ENCODE results near the gene SHISAL1. TPM values are rescaled to one million over a fixed set of nuclear protein-coding genes. Genes with fewer than 3 reads are reported as not detected.
"Not testable (repeated sequence)": the region's sequence is repeated elsewhere in the genome, so short reads cannot be mapped to it uniquely, and the experiment has no call there.

Gene SHISAL1
- total RNA-seq, 6 experiments from 2014 or later, result not detected

DNA sequence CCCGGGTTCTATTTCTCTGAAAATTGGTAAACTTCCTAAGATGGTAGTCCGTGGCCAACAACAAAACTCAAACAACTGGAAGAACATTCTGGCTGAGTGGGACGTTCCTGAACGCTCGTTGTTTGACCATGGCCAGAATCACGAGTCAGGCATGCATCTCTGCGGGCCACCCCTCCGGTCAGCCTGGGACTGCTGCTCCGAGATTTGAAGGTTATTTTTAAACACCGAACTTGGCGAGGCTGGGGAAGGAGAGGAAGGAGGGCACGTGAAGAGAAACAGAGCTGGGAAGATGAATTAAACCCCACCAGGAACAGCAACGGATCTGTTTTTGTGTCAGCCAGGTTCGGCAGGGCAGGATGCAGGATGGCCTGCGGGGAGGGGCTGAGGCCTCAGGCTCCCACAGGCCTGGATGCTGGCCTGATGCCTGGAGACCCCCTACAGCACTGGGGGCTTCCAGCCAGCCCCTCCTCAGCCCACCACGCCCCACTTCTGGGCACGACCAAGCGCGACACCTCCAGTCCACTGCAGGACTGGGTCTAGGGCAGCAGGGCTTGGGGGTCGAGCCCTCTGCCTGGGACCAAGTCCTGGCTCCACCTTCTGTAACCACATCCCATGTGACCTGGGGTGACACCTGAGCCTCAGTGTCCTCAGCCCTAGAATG is 5.1 kb downstream of the SHISAL1 start:
- H3K27me3 Mint-ChIP-seq (ENCODE audit: insufficient read depth), result peaks cover 7% of the 10 kb centered on the region
- H3K36me3 Mint-ChIP-seq (ENCODE audit: low read depth), result no peaks in the 10 kb centered on the region
- H3K4me3 Mint-ChIP-seq, result no peak overlapping the region
- H3K27ac Mint-ChIP-seq, result no peak overlapping the region; the same call in 1 of the 2 replicates
- H3K4me1 Mint-ChIP-seq (ENCODE audit: low read depth), result peaks cover 44% of the 10 kb centered on the region
- H3K9me3 Mint-ChIP-seq, result no peaks in the 10 kb centered on the region
- no peak for DNase-seq
- TF ChIP-seq, protein P1, sequence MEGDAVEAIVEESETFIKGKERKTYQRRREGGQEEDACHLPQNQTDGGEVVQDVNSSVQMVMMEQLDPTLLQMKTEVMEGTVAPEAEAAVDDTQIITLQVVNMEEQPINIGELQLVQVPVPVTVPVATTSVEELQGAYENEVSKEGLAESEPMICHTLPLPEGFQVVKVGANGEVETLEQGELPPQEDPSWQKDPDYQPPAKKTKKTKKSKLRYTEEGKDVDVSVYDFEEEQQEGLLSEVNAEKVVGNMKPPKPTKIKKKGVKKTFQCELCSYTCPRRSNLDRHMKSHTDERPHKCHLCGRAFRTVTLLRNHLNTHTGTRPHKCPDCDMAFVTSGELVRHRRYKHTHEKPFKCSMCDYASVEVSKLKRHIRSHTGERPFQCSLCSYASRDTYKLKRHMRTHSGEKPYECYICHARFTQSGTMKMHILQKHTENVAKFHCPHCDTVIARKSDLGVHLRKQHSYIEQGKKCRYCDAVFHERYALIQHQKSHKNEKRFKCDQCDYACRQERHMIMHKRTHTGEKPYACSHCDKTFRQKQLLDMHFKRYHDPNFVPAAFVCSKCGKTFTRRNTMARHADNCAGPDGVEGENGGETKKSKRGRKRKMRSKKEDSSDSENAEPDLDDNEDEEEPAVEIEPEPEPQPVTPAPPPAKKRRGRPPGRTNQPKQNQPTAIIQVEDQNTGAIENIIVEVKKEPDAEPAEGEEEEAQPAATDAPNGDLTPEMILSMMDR (IDR thresholded peaks at IDR 0.05), result no peak

DNA sequence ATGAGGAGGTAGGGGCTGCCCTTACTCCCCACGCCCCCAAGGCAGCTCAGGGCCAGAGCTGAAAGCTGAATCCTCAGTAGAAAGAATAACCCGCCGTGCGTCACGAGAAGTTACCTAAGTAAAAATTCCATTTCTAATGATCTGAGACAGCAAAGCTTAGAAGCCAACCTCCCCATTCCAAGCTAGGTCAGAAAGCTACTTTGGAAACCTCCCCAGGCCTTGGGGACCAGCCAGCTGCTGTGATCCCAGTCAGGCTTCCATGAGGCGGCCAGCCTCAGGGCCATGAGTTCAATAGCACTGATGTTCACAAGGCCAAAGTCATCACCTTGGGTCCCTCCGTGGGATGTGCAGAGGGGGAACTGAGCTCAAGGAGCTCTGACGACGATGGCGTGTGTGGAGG is 6.9 kb downstream of the SHISAL1 start:
- TF ChIP-seq, protein P1 (IDR thresholded peaks at IDR 0.05), result no peak
- no peaks in the 10 kb centered on the region for H3K9me3 Mint-ChIP-seq
- H3K27me3 Mint-ChIP-seq (ENCODE audit: insufficient read depth), result peaks cover 7% of the 10 kb centered on the region
- DNase-seq, result no peak
- H3K4me1 Mint-ChIP-seq (ENCODE audit: low read depth), result peaks cover 32% of the 10 kb centered on the region
- H3K27ac Mint-ChIP-seq, result no peak overlapping the region
- H3K4me3 Mint-ChIP-seq, result no peak overlapping the region
- H3K36me3 Mint-ChIP-seq (ENCODE audit: low read depth), result no peaks in the 10 kb centered on the region

DNA sequence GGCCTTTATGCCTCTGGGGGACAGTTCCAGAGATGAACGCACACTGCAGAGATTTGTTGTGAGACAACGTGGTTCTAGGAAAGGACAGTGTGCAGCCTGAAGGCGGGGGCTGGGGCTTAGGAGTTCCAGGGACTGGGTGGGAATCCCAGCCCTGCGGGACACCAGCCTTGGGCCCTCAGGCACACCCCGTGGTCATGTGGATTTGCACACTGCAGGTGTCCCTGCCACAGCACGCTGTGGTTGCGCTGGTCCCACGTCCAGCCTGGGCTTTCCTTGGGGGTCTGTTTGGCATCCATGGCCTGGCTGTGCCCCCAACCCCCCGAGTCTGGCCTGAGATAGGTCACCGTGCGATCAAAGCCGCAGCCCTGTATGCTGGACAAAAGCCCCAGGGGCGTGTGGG is 7.3 kb downstream of the SHISAL1 start:
- Mint-ChIP-seq H3K27ac (no peak overlapping the region), H3K36me3 (ENCODE audit: low read depth) (no peaks in the 10 kb centered on the region)
- TF ChIP-seq, protein P1 (IDR thresholded peaks at IDR 0.05), result no peak

DNA sequence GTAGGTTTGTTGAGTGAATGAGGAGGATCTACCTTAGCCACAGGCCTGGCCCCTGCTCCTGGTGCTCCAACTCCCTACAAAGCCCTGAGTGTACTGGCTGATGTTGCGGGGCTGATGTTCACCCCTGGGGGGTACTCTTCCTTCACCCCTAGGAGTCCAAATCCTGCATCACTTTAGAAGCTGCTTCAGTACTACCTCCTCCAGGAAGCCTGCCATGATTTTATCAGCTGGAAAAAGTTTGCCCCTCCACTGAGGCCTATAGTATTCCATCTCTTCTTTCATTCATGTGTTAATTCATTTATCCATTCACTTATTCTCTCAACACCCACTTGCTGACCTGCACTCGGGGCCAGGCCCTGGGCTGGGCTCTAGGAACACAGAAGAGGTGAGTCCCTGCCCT is 7.8 kb downstream of the SHISAL1 start:
- H3K4me3 Mint-ChIP-seq, result no peak overlapping the region
- DNase-seq, result no peak
- TF ChIP-seq, protein P1 (IDR thresholded peaks at IDR 0.05), result no peak
- no peak overlapping the region for H3K27ac Mint-ChIP-seq
- H3K4me1 Mint-ChIP-seq (ENCODE audit: low read depth), result peaks cover 27% of the 10 kb centered on the region
- no peaks in the 10 kb centered on the region for H3K36me3 Mint-ChIP-seq (ENCODE audit: low read depth)
- no peaks in the 10 kb centered on the region for H3K9me3 Mint-ChIP-seq
- H3K27me3 Mint-ChIP-seq (ENCODE audit: insufficient read depth), result peaks cover 11% of the 10 kb centered on the region

More for the DNA sequence above, 7.3 kb downstream of the SHISAL1 start:
- Mint-ChIP-seq H3K4me3 (no peak overlapping the region), H3K4me1 (ENCODE audit: low read depth) (peaks cover 32% of the 10 kb centered on the region), H3K27me3 (ENCODE audit: insufficient read depth) (peaks cover 9% of the 10 kb centered on the region), H3K9me3 (no peaks in the 10 kb centered on the region)
- no peak for DNase-seq

DNA sequence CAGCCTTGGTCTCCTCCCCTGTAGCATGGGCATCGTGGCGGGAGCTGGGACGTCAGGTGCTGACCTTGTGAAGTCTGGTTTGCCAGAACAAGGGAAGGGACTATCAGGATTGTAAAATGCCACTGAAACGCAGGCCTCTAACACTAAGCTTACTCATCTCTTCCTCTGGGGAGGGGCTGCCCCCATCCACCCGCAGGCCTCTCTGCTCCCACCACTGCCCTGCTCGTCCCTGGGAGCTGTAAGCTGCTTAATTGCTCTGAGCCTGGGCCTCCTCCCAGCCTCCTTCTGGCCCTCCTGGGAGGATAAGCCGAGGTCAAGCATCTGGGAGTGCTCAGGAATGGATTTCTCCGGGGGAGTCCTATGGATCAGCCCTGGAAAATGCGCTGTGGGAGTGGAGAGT is 8.4 kb downstream of the SHISAL1 start:
- peak; percentile 4 for DNase-seq
- H3K4me3 Mint-ChIP-seq, result no peak overlapping the region
- H3K36me3 Mint-ChIP-seq (ENCODE audit: low read depth), result no peaks in the 10 kb centered on the region
- H3K4me1 Mint-ChIP-seq (ENCODE audit: low read depth), result peaks cover 22% of the 10 kb centered on the region
- H3K27ac Mint-ChIP-seq, result no peak overlapping the region
- H3K9me3 Mint-ChIP-seq, result no peaks in the 10 kb centered on the region
- TF ChIP-seq, protein P1 (IDR thresholded peaks at IDR 0.05), result no peak
- H3K27me3 Mint-ChIP-seq (ENCODE audit: insufficient read depth), result peaks cover 17% of the 10 kb centered on the region

DNA sequence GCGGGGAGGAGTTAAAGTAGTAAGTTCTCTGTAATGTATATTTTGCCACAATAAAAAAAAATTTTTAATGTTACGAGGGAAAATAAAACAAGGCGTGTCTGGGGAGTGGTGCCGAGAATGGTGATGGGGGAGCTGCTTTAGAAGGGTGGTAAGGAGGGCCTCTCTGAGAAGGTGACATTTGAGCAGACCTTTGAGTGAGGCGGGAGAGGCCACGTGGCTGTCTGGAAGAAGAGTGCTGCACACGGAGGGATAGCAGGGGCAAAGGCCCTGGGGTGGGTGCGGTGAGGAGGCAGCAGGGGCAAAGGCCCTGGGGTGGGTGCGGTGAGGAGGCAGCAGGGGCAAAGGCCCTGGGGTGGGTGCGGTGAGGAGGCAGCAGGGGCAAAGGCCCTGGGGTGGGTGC is 10.4 kb downstream of the SHISAL1 start:
- H3K4me3 Mint-ChIP-seq; H3K4me1 Mint-ChIP-seq (ENCODE audit: low read depth); H3K36me3 Mint-ChIP-seq (ENCODE audit: low read depth); H3K27ac Mint-ChIP-seq; DNase-seq; H3K9me3 Mint-ChIP-seq: not testable (repeated sequence)
- H3K27me3 Mint-ChIP-seq (ENCODE audit: insufficient read depth), result peaks cover 18% of the 10 kb centered on the region

Measured in HFFc6 (cell line).